ENCODE measurements around the gene VPS39.

GRCh38 chr15:42110367-42110766 lies 97.7 kb downstream of the VPS39 start:
- TF ChIP-seq CTCF (IDR thresholded peaks at IDR 0.05) (no peak), FOSL2 (IDR thresholded peaks at IDR 0.05; ENCODE audit: borderline replicate concordance, low read depth) (no peak), REST (IDR thresholded peaks at IDR 0.05; ENCODE audit: low read depth, low read length) (no peak), TEAD4 (IDR thresholded peaks at IDR 0.05; ENCODE audit: borderline replicate concordance, insufficient read depth) (no peak), FOXJ3 (CRISPR knock-in tag; IDR thresholded peaks at IDR 0.05) (no peak), PBX3 (IDR thresholded peaks at IDR 0.05) (no peak), MAX (IDR thresholded peaks at IDR 0.05; ENCODE audit: low read depth) (no peak), YY1 (IDR thresholded peaks at IDR 0.05; ENCODE audit: low read depth) (no peak), MEF2A (IDR thresholded peaks at IDR 0.05; ENCODE audit: borderline replicate concordance, low read depth) (no peak)
